CD4-positive, alpha-beta T cell treated with Interleukin-6 for 4 hours (primary cell): Measurements from ENCODE around the gene PODXL.
"Not testable (repeated sequence)": the region's sequence is repeated elsewhere in the genome, so short reads cannot be mapped to it uniquely, and the experiment has no call there.

Experiments
- DNase-seq: peaks from one replicate; pipeline ENCODE4 v3.0.0-alpha.2; 2020; ENCODE audit warnings: mixed read lengths

The PODXL gene

GRCh38 chr7:131488361-131488760 is 68.1 kb downstream of the PODXL start:
- no peak for DNase-seq

GRCh38 chr7:131487217-131487616 is 69.2 kb downstream of the PODXL start:
- no peak for DNase-seq

GRCh38 chr7:131486346-131486745 is 70.1 kb downstream of the PODXL start:
- no peak for DNase-seq

GRCh38 chr7:131483586-131483985 is 72.8 kb downstream of the PODXL start:
- no peak for DNase-seq

GRCh38 chr7:131482800-131483199 is 73.6 kb downstream of the PODXL start:
- DNase-seq: no peak

- DNase-seq: no peak
Observed at GRCh38 chr7:131480384-131481315, 75.8 kb downstream of the PODXL start.

GRCh38 chr7:131476740-131477139 is 79.7 kb downstream of the PODXL start:
- no peak for DNase-seq

- DNase-seq: no peak
Observed at GRCh38 chr7:131471250-131472004, 85.0 kb downstream of the PODXL start.

- no peak for DNase-seq
Observed at GRCh38 chr7:131467788-131468187, 88.6 kb downstream of the PODXL start.

- no peak for DNase-seq
Observed at GRCh38 chr7:131466735-131467365, 89.6 kb downstream of the PODXL start.

- DNase-seq: not testable (repeated sequence)
Observed at GRCh38 chr7:131462715-131463114, 93.7 kb downstream of the PODXL start.

- DNase-seq: no peak
Observed at GRCh38 chr7:131462059-131462458, 94.4 kb downstream of the PODXL start.

- DNase-seq: no peak
Observed at GRCh38 chr7:131459256-131459655, 97.2 kb downstream of the PODXL start.

GRCh38 chr7:131456338-131456737 is 100.1 kb downstream of the PODXL start:
- DNase-seq: no peak

GRCh38 chr7:131455546-131455945 is 100.9 kb downstream of the PODXL start:
- no peak for DNase-seq

- no peak for DNase-seq
Observed at GRCh38 chr7:131455001-131455400, 101.4 kb downstream of the PODXL start.

GRCh38 chr7:131454498-131454897 is 101.9 kb downstream of the PODXL start:
- no peak for DNase-seq
